K562 (cell line): ENCODE results near the gene CTSZ. TPM values are rescaled to one million over a fixed set of nuclear protein-coding genes. Genes with fewer than 3 reads are reported as not detected.

Experiments used
- ARID3B ChIP-seq: fragments of 250-450 bp; sonication (Bioruptor Pico); IDR thresholded peaks from 2 replicates; pipeline ENCODE4 v1.4.0; 2020; ENCODE audit warnings: borderline replicate concordance
- DACH1 ChIP-seq: fragments of 450-650 bp; IDR thresholded peaks from 2 replicates; pipeline ENCODE4 v1.6.1; 2018; ENCODE audit not compliant: partially characterized antibody
- HMGN3 ChIP-seq: IDR thresholded peaks from 2 replicates; pipeline ENCODE4 v1.6.1; 2011; ENCODE audit warnings: borderline replicate concordance, low read depth, mild to moderate bottlenecking, mixed read lengths, low read length; ENCODE audit not compliant: insufficient read length; ENCODE audit errors: extremely low read depth
- RERE ChIP-seq: sonication (generic); formaldehyde crosslinking; IDR thresholded peaks from 2 replicates; pipeline ENCODE4 v1.8.0; 2023; ENCODE audit warnings: missing genetic modification reagents, mild to moderate bottlenecking, borderline replicate concordance
- SETDB1 ChIP-seq: IDR thresholded peaks from one replicate; pipeline ENCODE4 v1.6.1; 2012; ENCODE audit warnings: low read length, control low read depth, inconsistent platforms
- SNIP1 ChIP-seq: fragments of 450-650 bp; IDR thresholded peaks from 2 replicates; pipeline ENCODE4 v1.7.1; 2017; ENCODE audit warnings: low read depth, mild to moderate bottlenecking
- SOX6 ChIP-seq: fragments of 450-650 bp; IDR thresholded peaks from 2 replicates; pipeline ENCODE4 v1.6.1; 2014; ENCODE audit warnings: mild to moderate bottlenecking
- SUPT5H ChIP-seq: fragments of 450-650 bp; IDR thresholded peaks from 2 replicates; pipeline ENCODE4 v1.6.1; 2016
- ZNF79 ChIP-seq: fragments of 250-450 bp; sonication (Bioruptor Pico); IDR thresholded peaks from 2 replicates; pipeline ENCODE4 v1.4.0; 2020; ENCODE audit warnings: low read depth, mild to moderate bottlenecking, moderate library complexity
- polyA plus RNA-seq, 8 experiments: library from polyadenylated mRNA; depleted of rRNA in 4 of 8; stranded (reverse) in 5 of 8; unstranded in 3 of 8; fragments of >200 nt; fragmentation: Nextera tagmentation in 2 of 8; fragmentation: Illumina TruSeq in 1 of 8; extraction: Ambion mirVana in 2 of 8; extraction: Trizol in 1 of 8; gene quantifications; 2 replicates each; pipeline versions ENCODE4 v1.2.1 to v1.2.3, GENCODE V29; 2011 to 2014; ENCODE audit warnings: inconsistent platforms in 1 of 8, missing spikeins in 1 of 8
- total RNA-seq, 7 experiments: library from RNA; depleted of rRNA in 6 of 7; stranded (reverse); fragments of >200 nt in 6 of 7; fragmentation: Illumina TruSeq in 2 of 7; extraction: Trizol in 2 of 7; gene quantifications; 2 replicates each; pipeline versions ENCODE4 v1.2.1 to v1.2.3, GENCODE V29; 2011 to 2021; ENCODE audit warnings: low replicate concordance in 1 of 7
- TF ChIP-seq, protein P1 (sequence below): IDR thresholded peaks from 3 replicates; pipeline ENCODE4 v1.6.1; 2011; ENCODE audit warnings: borderline replicate concordance, mild to moderate bottlenecking, moderate library complexity; ENCODE audit not compliant: insufficient read length; ENCODE audit errors: extremely low read depth
- TF ChIP-seq, protein P2 (sequence below): fragments of 450-650 bp; IDR thresholded peaks from 2 replicates; pipeline ENCODE4 v1.6.1; 2017; ENCODE audit warnings: mild to moderate bottlenecking, moderate library complexity
- TF ChIP-seq, protein P3 (sequence below): sonication (generic); formaldehyde crosslinking; IDR thresholded peaks from 2 replicates; pipeline ENCODE4 v1.8.0; 2022; ENCODE audit warnings: mild to moderate bottlenecking, missing genetic modification reagents

The CTSZ gene
- total and polyA plus RNA-seq, 9 of the 15 experiments (the other 6 are each of a cell fraction or from before 2014, with no cell fraction given) = 1.6 to 143 (median 82.8) TPM

- TF ChIP-seq RERE = no peak
- peak; percentile 88 for TF ChIP-seq HMGN3
- no peak for TF ChIP-seq SNIP1
- TF ChIP-seq, protein P1, sequence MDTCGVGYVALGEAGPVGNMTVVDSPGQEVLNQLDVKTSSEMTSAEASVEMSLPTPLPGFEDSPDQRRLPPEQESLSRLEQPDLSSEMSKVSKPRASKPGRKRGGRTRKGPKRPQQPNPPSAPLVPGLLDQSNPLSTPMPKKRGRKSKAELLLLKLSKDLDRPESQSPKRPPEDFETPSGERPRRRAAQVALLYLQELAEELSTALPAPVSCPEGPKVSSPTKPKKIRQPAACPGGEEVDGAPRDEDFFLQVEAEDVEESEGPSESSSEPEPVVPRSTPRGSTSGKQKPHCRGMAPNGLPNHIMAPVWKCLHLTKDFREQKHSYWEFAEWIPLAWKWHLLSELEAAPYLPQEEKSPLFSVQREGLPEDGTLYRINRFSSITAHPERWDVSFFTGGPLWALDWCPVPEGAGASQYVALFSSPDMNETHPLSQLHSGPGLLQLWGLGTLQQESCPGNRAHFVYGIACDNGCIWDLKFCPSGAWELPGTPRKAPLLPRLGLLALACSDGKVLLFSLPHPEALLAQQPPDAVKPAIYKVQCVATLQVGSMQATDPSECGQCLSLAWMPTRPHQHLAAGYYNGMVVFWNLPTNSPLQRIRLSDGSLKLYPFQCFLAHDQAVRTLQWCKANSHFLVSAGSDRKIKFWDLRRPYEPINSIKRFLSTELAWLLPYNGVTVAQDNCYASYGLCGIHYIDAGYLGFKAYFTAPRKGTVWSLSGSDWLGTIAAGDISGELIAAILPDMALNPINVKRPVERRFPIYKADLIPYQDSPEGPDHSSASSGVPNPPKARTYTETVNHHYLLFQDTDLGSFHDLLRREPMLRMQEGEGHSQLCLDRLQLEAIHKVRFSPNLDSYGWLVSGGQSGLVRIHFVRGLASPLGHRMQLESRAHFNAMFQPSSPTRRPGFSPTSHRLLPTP = no peak
- peak; percentile 6; the same call in 1 of the 2 replicates for TF ChIP-seq SOX6
- peak; percentile 78 for TF ChIP-seq SUPT5H
- TF ChIP-seq, protein P2, sequence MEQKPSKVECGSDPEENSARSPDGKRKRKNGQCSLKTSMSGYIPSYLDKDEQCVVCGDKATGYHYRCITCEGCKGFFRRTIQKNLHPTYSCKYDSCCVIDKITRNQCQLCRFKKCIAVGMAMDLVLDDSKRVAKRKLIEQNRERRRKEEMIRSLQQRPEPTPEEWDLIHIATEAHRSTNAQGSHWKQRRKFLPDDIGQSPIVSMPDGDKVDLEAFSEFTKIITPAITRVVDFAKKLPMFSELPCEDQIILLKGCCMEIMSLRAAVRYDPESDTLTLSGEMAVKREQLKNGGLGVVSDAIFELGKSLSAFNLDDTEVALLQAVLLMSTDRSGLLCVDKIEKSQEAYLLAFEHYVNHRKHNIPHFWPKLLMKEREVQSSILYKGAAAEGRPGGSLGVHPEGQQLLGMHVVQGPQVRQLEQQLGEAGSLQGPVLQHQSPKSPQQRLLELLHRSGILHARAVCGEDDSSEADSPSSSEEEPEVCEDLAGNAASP = no peak
- TF ChIP-seq ARID3B (CRISPR knock-in tag) = 0 out of 2 replicates have a peak, but pooled peaks have one; percentile 10
- TF ChIP-seq ZNF79 = no peak
- TF ChIP-seq SETDB1 = no peak
- no peak for TF ChIP-seq DACH1
- TF ChIP-seq, protein P3, sequence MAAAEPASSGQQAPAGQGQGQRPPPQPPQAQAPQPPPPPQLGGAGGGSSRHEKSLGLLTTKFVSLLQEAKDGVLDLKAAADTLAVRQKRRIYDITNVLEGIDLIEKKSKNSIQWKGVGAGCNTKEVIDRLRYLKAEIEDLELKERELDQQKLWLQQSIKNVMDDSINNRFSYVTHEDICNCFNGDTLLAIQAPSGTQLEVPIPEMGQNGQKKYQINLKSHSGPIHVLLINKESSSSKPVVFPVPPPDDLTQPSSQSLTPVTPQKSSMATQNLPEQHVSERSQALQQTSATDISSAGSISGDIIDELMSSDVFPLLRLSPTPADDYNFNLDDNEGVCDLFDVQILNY (CRISPR knock-in tag) = no peak
These were observed 26.1 kb downstream of the CTSZ start, which contains the start of gene NELFCD (continued) for GRCh38 chr20:58980711-58981627.
